K562 (cell line): ENCODE data around the gene KRT72. TPM values are rescaled to one million over a fixed set of nuclear protein-coding genes. Genes with fewer than 3 reads are reported as not detected.

Experiments
- ATAC-seq: fragments of 200-7000 bp; cut with Tn5 transposase; 3 replicates; pipeline ENCODE4 v1.9.1; 2020; ENCODE audit warnings: moderate library complexity
- BruUV-seq: library from RNA; stranded (reverse); fragments of 400-500 nt; replicated peaks from 2 replicates; lab custom pipeline; 2021; lab: Mats Ljungman, UMichigan
- CTCF ChIA-PET: fragments of 300-600 bp; formaldehyde crosslinking; extraction: SDS; loops from one replicate; lab custom pipeline; 2021; ENCODE audit warnings: low intra/inter-chr PET ratio; lab: Yijun Ruan, JAX
- POLR2A ChIA-PET: fragments of 300-600, 350-650 bp; sonication (Branson Sonifier 250); formaldehyde crosslinking; extraction: SDS; loops from one replicate; lab custom pipeline; 2021; ENCODE audit warnings: antibody characterized with exemption, inconsistent platforms; lab: Yijun Ruan, JAX
- DNase-seq, 4 experiments: peaks; one replicate each; pipeline versions ENCODE4 v3.0.0 to v3.0.0-alpha.2; 2011 to 2018; ENCODE audit warnings: low spot score in 3 of 4, mixed read lengths in 3 of 4; ENCODE audit errors: extremely low read depth in 1 of 4
- FAIRE-seq: peaks from 2 replicates; lab custom pipeline; 2011; peaks lifted over from hg19 to GRCh38; lab: Jason Lieb, UNC
- H2AFZ ChIP-seq: 2 replicates; pipeline ENCODE4 v1.6.0; 2011; ENCODE audit warnings: low read depth, low read length, control low read depth, inconsistent platforms
- H3K27ac ChIP-seq: fragments of 200-600 bp; 3 replicates; pipeline ENCODE4 v1.8.0; 2011; ENCODE audit warnings: low read depth, mild to moderate bottlenecking, control low read depth, inconsistent platforms, low read length, moderate library complexity, mixed read lengths; ENCODE audit errors: extremely low read depth
- H3K27me3 ChIP-seq, 2 experiments: fragments of 300-600 bp in 1 of 2; 2 replicates in 1 of 2; 3 replicates in 1 of 2; pipeline versions ENCODE4 v1.6.0 to v1.8.0; 2011; ENCODE audit warnings: inconsistent platforms in 2 of 2, low read length in 2 of 2, mild to moderate bottlenecking in 1 of 2, mixed read lengths in 1 of 2, moderate library complexity in 1 of 2; ENCODE audit not compliant: control insufficient read depth in 2 of 2, insufficient read depth in 2 of 2
- H3K36me3 ChIP-seq: fragments of 300-600 bp; 3 replicates; pipeline ENCODE4 v1.8.0; 2011; ENCODE audit warnings: mild to moderate bottlenecking, low read length, inconsistent platforms; ENCODE audit not compliant: control insufficient read depth, insufficient read depth
- H3K4me1 ChIP-seq, 2 experiments: fragments of 200-600 bp in 1 of 2; replicated peaks in 1 of 2; 2 replicates in 1 of 2; 3 replicates in 1 of 2; pipeline versions ENCODE4 v1.5.1 to v1.8.0; 2011; ENCODE audit warnings: inconsistent platforms in 2 of 2, low read length in 2 of 2, mild to moderate bottlenecking in 1 of 2, mixed read lengths in 1 of 2, moderate library complexity in 1 of 2; ENCODE audit not compliant: control insufficient read depth in 2 of 2, insufficient read depth in 2 of 2
- H3K4me2 ChIP-seq: 2 replicates; pipeline ENCODE4 v1.6.1; 2011; ENCODE audit warnings: low read length, control low read depth, inconsistent platforms, mixed read lengths; ENCODE audit not compliant: insufficient read depth
- H3K4me3 ChIP-seq: fragments of 200-600 bp; sonication (generic), shearing (Covaris generic); 2 replicates; pipeline ENCODE4 v1.5.1; 2016; ENCODE audit warnings: control low read depth, inconsistent platforms
- H3K79me2 ChIP-seq: fragments of 200-600 bp; 3 replicates; pipeline ENCODE4 v1.8.0; 2011; ENCODE audit warnings: low read length, inconsistent platforms; ENCODE audit not compliant: control insufficient read depth, insufficient read depth
- H3K9ac ChIP-seq, 2 experiments: 2 replicates each; pipeline versions ENCODE4 v1.6.0 to v1.6.1; 2011; ENCODE audit warnings: low read depth in 2 of 2, low read length in 2 of 2, control low read depth in 1 of 2, inconsistent platforms in 1 of 2, mild to moderate bottlenecking in 1 of 2, mixed read lengths in 1 of 2; ENCODE audit not compliant: insufficient read depth in 1 of 2
- H3K9me1 ChIP-seq: one replicate; pipeline ENCODE4 v1.6.0; 2011; ENCODE audit warnings: inconsistent platforms, mild to moderate bottlenecking, low read length, moderate library complexity; ENCODE audit not compliant: control insufficient read depth, insufficient read depth
- H3K9me3 ChIP-seq: replicated peaks from 2 replicates; pipeline ENCODE4 v1.5.1; 2011; ENCODE audit warnings: low read depth, low read length, inconsistent platforms; ENCODE audit not compliant: control insufficient read depth, insufficient read depth
- H4K20me1 ChIP-seq: replicated peaks from 2 replicates; pipeline ENCODE4 v1.6.1; 2011; ENCODE audit warnings: low read length, inconsistent platforms, mixed read lengths; ENCODE audit not compliant: control insufficient read depth, insufficient read depth
- BRCA1 ChIP-seq, 2 experiments: fragments of 450-650 bp in 1 of 2; sonication (generic) in 1 of 2; formaldehyde crosslinking in 1 of 2; IDR thresholded peaks; 2 replicates each; pipeline versions ENCODE4 v1.5.0 to v1.6.1; 2017 to 2020; ENCODE audit warnings: mild to moderate bottlenecking in 1 of 2, missing genetic modification reagents in 1 of 2
- CLOCK ChIP-seq: fragments of 250-450 bp; sonication (Bioruptor Pico); IDR thresholded peaks from 2 replicates; pipeline ENCODE4 v1.4.0; 2020; ENCODE audit warnings: mild to moderate bottlenecking, moderate library complexity, borderline replicate concordance
- E2F8 ChIP-seq: fragments of 450-650 bp; IDR thresholded peaks from 2 replicates; pipeline ENCODE4 v1.7.1; 2018; ENCODE audit warnings: mild to moderate bottlenecking, low read depth; ENCODE audit not compliant: partially characterized antibody
- GABPB1 ChIP-seq: sonication (generic); formaldehyde crosslinking; IDR thresholded peaks from 2 replicates; pipeline ENCODE4 v1.8.0; 2022; ENCODE audit warnings: mild to moderate bottlenecking, missing genetic modification reagents
- NFIC ChIP-seq: fragments of 450-650 bp; IDR thresholded peaks from 2 replicates; pipeline ENCODE4 v1.6.1; 2017; ENCODE audit warnings: mild to moderate bottlenecking, inconsistent platforms
- PRPF4 ChIP-seq: fragments of 200-400 bp; formaldehyde crosslinking; IDR thresholded peaks from one replicate; pipeline ENCODE4 v1.6.1; 2017; ENCODE audit warnings: low read length, low read depth, mild to moderate bottlenecking; ENCODE audit not compliant: insufficient read depth, poor library complexity, severe bottlenecking
- ZBTB12 ChIP-seq: fragments of 250-450 bp; sonication (Bioruptor Pico); IDR thresholded peaks from 2 replicates; pipeline ENCODE4 v1.4.0; 2020
- ZBTB34 ChIP-seq: fragments of 250-450 bp; sonication (Bioruptor Pico); IDR thresholded peaks from 2 replicates; pipeline ENCODE4 v1.8.0; 2021; ENCODE audit warnings: mild to moderate bottlenecking, moderate library complexity
- ZNF830 ChIP-seq: fragments of 250-450 bp; sonication (Bioruptor Pico); IDR thresholded peaks from 2 replicates; pipeline ENCODE4 v1.5.0; 2021; ENCODE audit warnings: mild to moderate bottlenecking
- WGBS: fragments of 100-300 bp; shearing (Covaris generic); methylation state at CpG from one replicate; pipeline ENCODE4 v1.1.6; 2016; ENCODE audit warnings: low coverage, mixed read lengths; ENCODE audit not compliant: insufficient coverage; ENCODE audit errors: missing lambda C conversion rate; 5-methylcytosine and 5-hydroxymethylcytosine counted together
- in situ Hi-C: fragments of 300-500 bp; cut with MboI; formaldehyde crosslinking; loops from 4 replicates; pipeline ENCODE4 v1.15.0; 2018; ENCODE audit warnings: inconsistent platforms, mixed read lengths
- intact Hi-C: fragments of 100-400 bp; cut with micrococcal nuclease; formaldehyde crosslinking; loops from 2 replicates; pipeline ENCODE4 v1.14.2; 2022
- polyA plus RNA-seq, 8 experiments: library from polyadenylated mRNA; depleted of rRNA in 4 of 8; stranded (reverse) in 5 of 8; unstranded in 3 of 8; fragments of >200 nt; fragmentation: Nextera tagmentation in 2 of 8; fragmentation: Illumina TruSeq in 1 of 8; extraction: Ambion mirVana in 2 of 8; extraction: Trizol in 1 of 8; gene quantifications; 2 replicates each; pipeline versions ENCODE4 v1.2.1 to v1.2.3, GENCODE V29; 2011 to 2014; ENCODE audit warnings: inconsistent platforms in 1 of 8, missing spikeins in 1 of 8
- total RNA-seq, 7 experiments: library from RNA; depleted of rRNA in 6 of 7; stranded (reverse); fragments of >200 nt in 6 of 7; fragmentation: Illumina TruSeq in 2 of 7; extraction: Trizol in 2 of 7; gene quantifications; 2 replicates each; pipeline versions ENCODE4 v1.2.1 to v1.2.3, GENCODE V29; 2011 to 2021; ENCODE audit warnings: low replicate concordance in 1 of 7

KRT72 gene
- total and polyA plus RNA-seq, 9 of the 15 experiments (the other 6 are each of a cell fraction or from before 2014, with no cell fraction given) = not detected

GRCh38 chr12:52612431-52613383 lies 11.4 kb upstream of the KRT72 start:
- Histone ChIP-seq H3K27me3 (peaks cover 7 to 40% of the 10 kb centered on the region in 2 experiments; a peak in 3 of 5 replicates), H2AFZ (no peak overlapping the region), H3K4me3 (no peak overlapping the region), H3K27ac (no peak overlapping the region), H3K9ac (no peak overlapping the region), H3K36me3 (no peaks in the 10 kb centered on the region), H3K9me1 (no peaks in the 10 kb centered on the region), H3K4me1 (peaks cover 0 to 7% of the 10 kb centered on the region in 2 experiments; a peak in 3 of 5 replicates), H3K4me2 (no peak overlapping the region), H3K79me2 (no peaks in the 10 kb centered on the region), H4K20me1 (0 out of 2 replicates have a peak, but pooled peaks cover 2% of the 10 kb centered on the region), H3K9me3 (no peaks in the 10 kb centered on the region)
- BruUV-seq = no TSS peak
- no peak for ATAC-seq
- WGBS = 29% methylated on average over 5 of the region's 5 CpGs
- POLR2A ChIA-PET = no interaction called here
- intact Hi-C loops (no loop called here), in situ Hi-C loops (no loop called here)
- FAIRE-seq = no peak
- no peak for DNase-seq
- CTCF ChIA-PET = no interaction called here
- no peak for TF ChIP-seq CLOCK (CRISPR knock-in tag)
- no peak for TF ChIP-seq E2F8
- TF ChIP-seq ZNF830 (CRISPR knock-in tag) = no peak
- no peak for TF ChIP-seq PRPF4
- TF ChIP-seq GABPB1 (CRISPR knock-in tag) = no peak
- no peak for TF ChIP-seq ZBTB34 (CRISPR knock-in tag)
- TF ChIP-seq NFIC = no peak
- no peak for TF ChIP-seq BRCA1 (IDR thresholded peaks at IDR 0.05)
- TF ChIP-seq BRCA1 (CRISPR knock-in tag; IDR thresholded peaks at IDR 0.05) = no peak
- TF ChIP-seq ZBTB12 (CRISPR knock-in tag) = no peak
